ENCODE results near the gene COPS2. TPM values are rescaled to one million over a fixed set of nuclear protein-coding genes. Genes with fewer than 3 reads are reported as not detected.

Gene COPS2
- 10 to 100 TPM; 64.2 to 79.1 (median 70.2) TPM for total RNA-seq

DNA sequence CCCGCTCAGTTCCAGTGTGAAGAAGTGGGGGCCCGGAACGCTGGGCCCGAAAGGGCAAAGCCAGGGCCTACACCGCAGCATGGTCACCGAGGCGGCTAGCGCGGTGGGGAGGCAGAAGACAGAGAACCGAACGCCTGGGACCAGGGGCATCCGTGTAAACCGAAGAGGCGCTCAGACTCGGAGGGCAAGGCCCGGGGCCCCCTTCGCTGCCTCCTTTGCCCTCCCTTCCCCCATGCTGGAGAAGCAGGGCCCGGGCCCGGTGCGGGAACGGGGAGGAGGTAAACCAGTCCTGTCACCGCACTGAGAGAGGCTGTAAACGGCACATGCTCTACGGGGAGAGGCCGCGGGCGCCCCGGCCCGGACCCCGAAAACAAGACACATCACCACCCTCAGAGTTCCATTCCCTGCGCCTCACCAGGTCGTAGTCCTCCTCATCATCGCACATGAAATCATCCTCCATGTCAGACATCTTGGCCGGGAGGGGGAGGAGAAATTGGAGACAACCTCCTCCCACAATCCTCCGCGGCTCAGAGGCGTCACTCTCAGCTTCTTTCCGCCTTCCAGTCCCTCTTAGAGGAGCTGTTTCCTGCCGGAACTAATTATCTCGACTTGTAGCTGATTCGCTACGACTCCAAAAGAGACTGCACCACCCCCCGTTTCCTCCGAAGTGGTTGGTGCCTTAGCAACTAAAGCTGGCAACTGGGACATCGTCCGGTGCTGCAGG lies at the start of gene COPS2:
COPS2 (minus strand) TSS at position 490 of the 724 bp plus-strand sequence; CDS start at position 469, 21 bp downstream.
- H3K36me3 ChIP-seq: no peaks in the 10 kb centered on the region
- peak within 1 kb of the TSS; percentile 84 to 88 for H3K4me3 ChIP-seq
- ATAC-seq: peak; percentile 99
- H3K4me1 ChIP-seq: peaks cover 0 to 61% (median 2%) of the 10 kb centered on the region in 3 donors
- WGBS, 2 donors (ENCODE audit: low coverage in 1 of 2): 0% methylated on average over 6 to 10 of the region's 46 CpGs
- H3K27ac ChIP-seq: peak within 1 kb of the TSS; percentile 68 to 92 (median 89)
- H3K27me3 ChIP-seq: no peaks in the 10 kb centered on the region
- TF ChIP-seq EP300 (IDR thresholded peaks at IDR 0.05) (no peak), POLR2AphosphoS5 (IDR thresholded peaks at IDR 0.05) (peak; percentile 81), POLR2A (IDR thresholded peaks at IDR 0.05) (peak; percentile 15 to 19)
- TF ChIP-seq, protein P1, sequence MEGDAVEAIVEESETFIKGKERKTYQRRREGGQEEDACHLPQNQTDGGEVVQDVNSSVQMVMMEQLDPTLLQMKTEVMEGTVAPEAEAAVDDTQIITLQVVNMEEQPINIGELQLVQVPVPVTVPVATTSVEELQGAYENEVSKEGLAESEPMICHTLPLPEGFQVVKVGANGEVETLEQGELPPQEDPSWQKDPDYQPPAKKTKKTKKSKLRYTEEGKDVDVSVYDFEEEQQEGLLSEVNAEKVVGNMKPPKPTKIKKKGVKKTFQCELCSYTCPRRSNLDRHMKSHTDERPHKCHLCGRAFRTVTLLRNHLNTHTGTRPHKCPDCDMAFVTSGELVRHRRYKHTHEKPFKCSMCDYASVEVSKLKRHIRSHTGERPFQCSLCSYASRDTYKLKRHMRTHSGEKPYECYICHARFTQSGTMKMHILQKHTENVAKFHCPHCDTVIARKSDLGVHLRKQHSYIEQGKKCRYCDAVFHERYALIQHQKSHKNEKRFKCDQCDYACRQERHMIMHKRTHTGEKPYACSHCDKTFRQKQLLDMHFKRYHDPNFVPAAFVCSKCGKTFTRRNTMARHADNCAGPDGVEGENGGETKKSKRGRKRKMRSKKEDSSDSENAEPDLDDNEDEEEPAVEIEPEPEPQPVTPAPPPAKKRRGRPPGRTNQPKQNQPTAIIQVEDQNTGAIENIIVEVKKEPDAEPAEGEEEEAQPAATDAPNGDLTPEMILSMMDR (IDR thresholded peaks at IDR 0.05): peak in 2 of 4 experiments; percentile 12 to 22
- H3K9me3 ChIP-seq: no peaks in the 10 kb centered on the region

DNA sequence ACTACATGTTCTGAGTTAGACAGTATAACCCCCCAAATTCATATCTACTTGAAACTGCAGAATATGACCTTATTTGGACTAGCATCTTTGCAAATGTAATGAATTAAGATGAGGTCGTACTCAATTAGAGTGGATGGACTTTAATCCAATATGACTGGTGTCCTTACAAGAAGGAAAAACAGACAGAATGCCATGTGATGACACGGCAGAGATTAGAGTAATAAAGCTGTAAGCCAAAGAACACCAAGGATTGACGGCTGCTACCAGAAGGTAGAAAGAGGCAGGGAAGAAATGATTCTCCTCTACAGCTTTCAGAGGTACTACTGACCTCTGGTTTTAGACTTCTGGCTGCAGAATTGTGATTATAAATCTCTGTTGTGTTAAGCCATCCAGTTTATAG lies 44.9 kb upstream of the COPS2 start:
- no peak overlapping the region for H3K4me3 ChIP-seq
- TF ChIP-seq POLR2AphosphoS5 (IDR thresholded peaks at IDR 0.05) (no peak), POLR2A (IDR thresholded peaks at IDR 0.05) (no peak), EP300 (IDR thresholded peaks at IDR 0.05) (no peak)
- TF ChIP-seq, protein P1 (IDR thresholded peaks at IDR 0.05): no peak
- no peak for ATAC-seq
- H3K4me1 ChIP-seq: peaks cover 0 to 5% (median 0%) of the 10 kb centered on the region in 3 donors
- peaks cover 0 to 26% of the 10 kb centered on the region in 2 donors for H3K36me3 ChIP-seq
- H3K9me3 ChIP-seq: peaks cover 0 to 4% (median 0%) of the 10 kb centered on the region in 3 donors
- 80 to 89% methylated on average over 3 of the region's 3 CpGs for WGBS, 2 donors (ENCODE audit: low coverage in 1 of 2)
- no peak overlapping the region for H3K27ac ChIP-seq
- H3K27me3 ChIP-seq: no peaks in the 10 kb centered on the region

DNA sequence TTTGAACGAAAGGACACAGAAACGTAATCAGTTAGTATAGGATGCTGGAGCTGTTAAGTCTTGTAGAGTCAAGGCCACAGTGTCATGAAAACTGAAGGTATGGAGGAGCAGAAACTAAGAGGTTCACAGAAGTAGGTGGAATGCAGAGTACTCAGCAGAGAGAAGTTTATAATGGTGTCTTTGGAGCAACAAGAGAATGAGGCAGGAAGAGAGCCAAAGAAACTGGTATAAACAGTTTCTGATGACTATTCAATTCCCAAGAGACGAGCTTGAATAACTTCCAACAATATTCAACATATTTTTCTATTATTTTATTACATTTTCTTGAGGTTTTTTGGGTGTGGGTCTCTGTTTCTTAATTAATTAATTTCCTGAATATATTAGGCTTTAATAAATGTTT lies 44.3 kb upstream of the COPS2 start:
- no peak overlapping the region for H3K27ac ChIP-seq
- H3K4me3 ChIP-seq: no peak overlapping the region
- TF ChIP-seq EP300 (IDR thresholded peaks at IDR 0.05): no peak
- TF ChIP-seq, protein P1 (IDR thresholded peaks at IDR 0.05): no peak
- no peak for TF ChIP-seq POLR2AphosphoS5 (IDR thresholded peaks at IDR 0.05)
- no peak for TF ChIP-seq POLR2A (IDR thresholded peaks at IDR 0.05)
- peaks cover 0 to 1% (median 0%) of the 10 kb centered on the region in 3 donors for H3K9me3 ChIP-seq
- WGBS, 2 donors (ENCODE audit: low coverage in 1 of 2): 38 to 58% methylated on average over 1 to 3 of the region's 3 CpGs
- H3K27me3 ChIP-seq: no peaks in the 10 kb centered on the region
- no peak for ATAC-seq
- H3K36me3 ChIP-seq: peaks cover 0 to 26% of the 10 kb centered on the region in 2 donors
- H3K4me1 ChIP-seq: peaks cover 0 to 5% (median 0%) of the 10 kb centered on the region in 3 donors

DNA sequence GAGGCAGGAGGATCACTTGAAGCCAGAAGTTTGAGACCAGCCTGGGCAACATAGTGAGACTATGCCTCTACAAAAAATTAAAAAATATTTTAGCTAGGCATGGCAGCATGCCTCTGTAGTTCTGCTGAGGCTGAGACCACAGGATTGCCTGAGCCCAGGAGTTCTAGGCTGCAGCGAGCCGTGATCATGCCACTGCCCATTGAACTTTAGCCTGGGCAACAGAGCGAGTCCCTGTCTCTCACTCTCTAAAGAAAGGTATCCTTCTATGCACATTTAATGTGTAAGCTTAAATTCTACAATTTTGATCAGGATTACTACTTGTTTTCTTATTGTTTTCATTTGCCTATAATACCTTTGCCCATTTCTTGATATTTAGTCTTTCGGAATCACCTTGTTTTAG lies 41.5 kb upstream of the COPS2 start:
- no peak for TF ChIP-seq POLR2A (IDR thresholded peaks at IDR 0.05)
- no peak for TF ChIP-seq EP300 (IDR thresholded peaks at IDR 0.05)
- TF ChIP-seq, protein P1 (IDR thresholded peaks at IDR 0.05): no peak
- TF ChIP-seq POLR2AphosphoS5 (IDR thresholded peaks at IDR 0.05): no peak
- H3K4me1 ChIP-seq: peaks cover 0 to 5% (median 0%) of the 10 kb centered on the region in 3 donors
- H3K27ac ChIP-seq: no peak overlapping the region
- H3K4me3 ChIP-seq: no peak overlapping the region
- peaks cover 0 to 3% of the 10 kb centered on the region in 2 donors for H3K36me3 ChIP-seq
- no peaks in the 10 kb centered on the region for H3K27me3 ChIP-seq
- WGBS, 2 donors (ENCODE audit: low coverage in 1 of 2): 98 to 100% methylated on average over 4 of the region's 4 CpGs
- ATAC-seq: no peak
- H3K9me3 ChIP-seq: no peaks in the 10 kb centered on the region

DNA sequence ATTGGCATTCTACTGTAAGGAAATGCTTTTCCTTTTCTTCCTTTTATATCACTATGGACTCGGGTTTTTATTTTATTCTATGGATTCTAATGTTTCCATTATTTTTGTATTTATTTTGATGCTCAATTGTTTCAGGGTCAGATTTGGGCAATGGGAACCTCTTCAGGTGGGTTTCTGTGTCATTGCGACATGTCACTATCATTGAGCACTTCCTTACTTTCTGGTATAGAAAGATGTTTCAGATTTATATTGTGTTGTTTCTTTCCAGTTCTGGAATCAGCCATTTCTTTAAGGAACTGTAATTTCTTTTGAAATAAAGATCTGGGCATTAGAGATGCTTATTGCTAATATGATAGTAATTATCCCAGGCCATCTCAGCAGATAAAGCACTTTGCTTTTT lies 36.5 kb upstream of the COPS2 start:
- no peak overlapping the region for H3K27ac ChIP-seq
- no peak for TF ChIP-seq POLR2A (IDR thresholded peaks at IDR 0.05)
- TF ChIP-seq, protein P1 (IDR thresholded peaks at IDR 0.05): no peak
- TF ChIP-seq EP300 (IDR thresholded peaks at IDR 0.05): no peak
- TF ChIP-seq POLR2AphosphoS5 (IDR thresholded peaks at IDR 0.05): no peak
- H3K9me3 ChIP-seq: no peaks in the 10 kb centered on the region
- no peak for ATAC-seq
- H3K4me1 ChIP-seq: no peaks in the 10 kb centered on the region
- no peaks in the 10 kb centered on the region for H3K36me3 ChIP-seq
- 100% methylated on average over 2 of the region's 2 CpGs; no CpG with 5 or more reads in 1 of the 2 donors for WGBS, 2 donors (ENCODE audit: low coverage in 1 of 2)
- no peaks in the 10 kb centered on the region for H3K27me3 ChIP-seq
- no peak overlapping the region for H3K4me3 ChIP-seq

Measured in gastroesophageal sphincter (tissue), 4 donors.